A172 (cell line): ENCODE data around the gene SLC5A1. TPM values are rescaled to one million over a fixed set of nuclear protein-coding genes. Genes with fewer than 3 reads are reported as not detected.
"Not testable (repeated sequence)": the region's sequence is repeated elsewhere in the genome, so short reads cannot be mapped to it uniquely, and the experiment has no call there.

ENCODE experiments used
- DNase-seq: peaks from one replicate; pipeline ENCODE4 v3.0.0-alpha.2; 2015; ENCODE audit warnings: low spot score
- total RNA-seq: library from RNA; depleted of rRNA; stranded (reverse); fragments of >200 nt; shearing (Covaris generic); gene quantifications from 2 replicates; pipeline ENCODE4 v1.2.3, GENCODE V29; 2014; rRNA removed

SLC5A1 gene
- total RNA-seq, 1 experiment from 2014 or later = not detected

DNA sequence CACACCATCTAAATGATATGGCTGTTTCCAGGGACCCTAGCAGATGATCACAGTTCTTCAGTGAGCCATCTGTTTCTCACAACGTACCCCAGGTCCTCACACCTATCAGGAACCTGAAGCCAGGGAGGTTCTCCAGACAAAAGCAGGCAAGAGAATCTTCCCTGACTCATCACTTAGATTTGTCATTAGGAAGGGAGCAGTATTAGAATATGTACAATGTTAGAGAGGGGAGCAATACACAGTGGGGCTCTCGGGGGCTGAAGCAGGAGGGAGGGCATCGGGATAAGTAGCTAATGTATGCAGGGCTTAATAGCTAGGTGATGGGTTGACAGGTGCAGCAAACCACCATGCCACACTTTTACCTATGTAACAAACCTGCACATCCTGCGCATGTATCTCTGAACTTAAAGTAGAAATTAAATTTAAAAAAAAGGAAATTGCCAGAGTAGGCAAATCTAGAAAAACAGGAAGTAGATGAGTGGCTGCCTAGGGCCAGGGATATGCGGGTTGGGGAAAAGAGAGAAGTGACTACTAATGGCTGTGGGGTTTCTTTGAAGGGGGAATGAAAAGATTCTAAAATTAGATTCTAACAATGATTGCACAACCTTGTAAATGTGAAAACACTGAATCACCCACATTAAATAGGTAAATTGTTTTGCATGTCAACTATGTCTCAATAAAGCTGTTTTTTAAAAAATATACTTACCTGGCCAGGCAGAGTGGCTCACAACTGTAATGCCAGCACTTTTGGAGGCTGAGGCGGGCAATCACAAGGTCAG lies 101.6 kb downstream of the SLC5A1 start:
- DNase-seq = no peak

DNA sequence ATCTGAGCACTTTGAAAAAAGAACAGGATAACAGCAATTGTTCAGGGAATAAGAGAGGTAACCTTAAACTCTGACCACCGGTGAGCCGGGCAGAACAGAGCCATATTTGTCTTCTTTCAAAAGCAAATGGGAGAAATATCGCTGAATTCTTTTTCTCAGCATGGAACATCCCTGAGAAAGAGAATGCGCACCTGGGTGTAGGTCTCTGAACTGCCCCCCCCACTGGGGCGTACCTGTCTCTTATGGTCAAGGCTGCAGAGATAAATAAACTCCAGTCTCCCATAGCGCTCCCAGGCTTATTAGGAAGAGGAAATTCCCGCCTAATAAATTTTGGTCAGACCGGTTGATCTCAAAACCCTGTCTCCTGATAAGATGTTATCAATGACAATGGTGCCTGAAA lies 104.1 kb downstream of the SLC5A1 start:
- DNase-seq = not testable (repeated sequence)

DNA sequence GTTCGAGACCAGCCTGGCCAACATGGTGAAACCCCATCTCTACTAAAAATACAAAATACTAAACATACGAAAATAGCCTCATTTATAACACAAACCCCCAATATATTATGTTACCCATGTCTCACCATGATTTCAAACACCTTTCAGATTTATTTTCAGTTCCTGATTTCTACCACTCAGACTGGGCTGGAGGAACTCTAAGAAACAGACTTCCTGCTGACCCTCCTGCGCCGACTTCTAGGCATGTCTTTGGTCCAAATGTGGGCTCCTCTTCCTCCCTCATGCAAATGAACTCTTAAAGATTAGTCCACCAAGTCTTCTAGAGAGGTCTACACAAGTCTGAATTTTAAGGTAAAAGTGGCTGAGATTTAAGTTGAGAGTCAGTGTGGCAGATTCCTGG lies 105.3 kb downstream of the SLC5A1 start:
- DNase-seq = not testable (repeated sequence)

DNA sequence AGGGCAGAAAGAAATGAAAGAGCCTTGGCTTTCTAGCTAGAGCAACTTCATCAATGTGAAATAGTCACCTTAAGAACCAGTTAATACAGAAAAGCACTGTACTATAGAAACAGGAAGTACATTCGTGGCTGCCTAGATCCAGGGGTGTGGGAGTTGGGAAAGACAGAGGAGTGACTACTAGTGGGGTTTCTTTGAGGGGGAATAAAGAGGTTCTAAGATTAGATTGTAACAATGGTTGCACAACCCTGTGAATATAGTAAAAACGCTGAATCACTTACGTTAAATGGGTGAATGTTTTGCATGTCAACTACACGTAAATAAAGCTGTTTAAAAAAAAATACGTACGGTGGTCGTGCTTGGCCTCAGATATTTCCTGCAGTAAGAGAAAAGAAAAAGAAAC lies 107.6 kb downstream of the SLC5A1 start:
- not testable (repeated sequence) for DNase-seq

DNA sequence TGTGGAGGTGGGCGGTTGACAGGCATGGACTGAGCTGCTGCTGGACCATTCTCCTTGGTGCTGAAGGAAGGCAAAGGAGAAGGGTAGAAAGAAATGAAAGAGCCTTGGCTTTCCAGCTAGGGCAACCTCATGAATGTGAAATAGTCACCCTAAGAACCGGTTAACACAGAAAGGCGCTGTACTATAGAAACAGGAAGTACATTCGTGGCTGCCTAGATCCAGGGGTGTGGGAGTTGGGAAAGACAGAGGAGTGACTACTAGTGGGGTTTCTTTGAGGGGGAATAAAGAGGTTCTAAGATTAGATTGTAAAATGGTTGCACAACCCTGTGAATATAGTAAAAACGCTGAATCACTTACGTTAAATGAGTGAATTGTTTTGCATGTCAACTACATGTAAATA lies 108.6 kb downstream of the SLC5A1 start:
- not testable (repeated sequence) for DNase-seq

DNA sequence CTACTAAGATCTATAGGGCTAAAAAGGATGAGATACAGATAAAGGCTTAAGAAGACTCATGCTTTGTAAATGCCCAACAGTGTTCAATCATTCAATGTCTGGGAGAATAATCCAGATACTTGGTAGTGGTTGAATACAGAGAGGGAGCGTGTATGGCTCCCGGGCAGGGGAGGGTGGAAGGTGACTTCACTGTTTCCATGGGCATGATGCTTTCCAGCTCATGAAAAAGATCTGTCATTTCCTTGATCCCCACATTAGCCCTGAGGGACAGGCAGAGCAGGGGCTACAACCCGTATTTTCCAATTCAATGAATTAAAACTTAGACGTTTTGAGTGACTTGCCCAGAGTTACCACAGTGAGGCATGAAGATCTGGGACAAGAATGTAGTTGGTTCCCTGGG lies 111.7 kb downstream of the SLC5A1 start:
- not testable (repeated sequence) for DNase-seq

DNA sequence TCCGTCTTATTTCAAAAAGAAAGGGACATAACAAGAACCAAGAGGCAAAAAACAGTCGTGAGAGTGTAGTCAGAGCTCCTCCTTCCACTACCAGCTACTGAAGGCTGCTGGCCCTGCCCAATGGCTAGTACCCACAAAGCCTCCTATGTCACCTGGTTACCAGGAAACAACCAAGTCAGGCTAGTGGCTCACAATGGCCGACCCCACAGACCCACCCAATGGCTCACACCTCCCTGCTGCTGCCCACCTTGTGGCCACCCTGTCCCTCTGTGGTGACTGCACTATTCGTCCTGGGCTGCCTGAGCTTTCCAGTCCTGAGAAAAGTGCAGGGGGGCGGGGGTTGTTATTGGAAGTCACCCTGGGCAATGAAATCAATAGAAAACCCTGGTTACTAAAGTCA lies 114.6 kb downstream of the SLC5A1 start:
- not testable (repeated sequence) for DNase-seq

DNA sequence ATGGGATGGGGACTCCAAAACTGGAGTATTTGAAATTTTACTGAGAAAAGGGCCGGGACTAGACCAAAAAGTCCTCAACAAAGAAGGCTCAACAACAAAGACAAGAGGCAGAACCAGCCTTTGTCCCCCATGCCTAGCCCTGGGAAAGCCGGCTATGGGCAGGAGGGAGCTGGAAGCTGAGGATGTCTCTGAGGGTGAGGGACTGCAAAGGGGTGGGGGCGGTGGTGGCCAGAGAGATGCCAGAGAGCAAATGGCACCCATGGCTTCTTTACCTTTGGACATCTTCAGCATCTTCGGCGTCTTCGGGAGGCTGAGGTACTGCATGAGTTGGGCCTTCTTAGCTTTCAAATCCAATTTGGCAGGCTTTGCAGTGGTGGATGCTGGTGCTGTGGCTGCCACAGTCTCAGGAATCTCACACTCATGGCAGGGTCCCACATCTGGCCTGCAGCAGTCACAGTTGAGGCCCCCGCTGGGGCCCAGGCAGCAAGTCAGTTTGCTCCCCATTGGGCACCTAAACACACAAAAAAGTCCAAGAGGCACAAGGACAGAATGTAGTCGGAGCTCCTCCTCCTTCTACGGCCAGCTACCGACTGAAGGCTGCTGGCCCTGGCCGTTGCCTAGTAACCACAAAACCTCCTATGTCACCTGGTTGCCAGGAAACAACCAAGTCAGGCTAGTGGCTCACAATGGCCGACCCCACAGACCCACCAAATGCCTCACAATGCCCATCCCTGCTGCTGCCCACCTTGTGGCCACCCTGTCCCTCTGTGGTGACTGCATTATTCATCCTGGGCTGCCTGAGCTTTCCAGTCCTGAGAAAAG lies 115.9 kb downstream of the SLC5A1 start, which contains the start of gene C22orf42:
Gene C22orf42 (minus strand): TSS at position 592 of the 822 bp plus-strand sequence. CDS start 88 bp downstream, at position 504.
- no peak for DNase-seq

DNA sequence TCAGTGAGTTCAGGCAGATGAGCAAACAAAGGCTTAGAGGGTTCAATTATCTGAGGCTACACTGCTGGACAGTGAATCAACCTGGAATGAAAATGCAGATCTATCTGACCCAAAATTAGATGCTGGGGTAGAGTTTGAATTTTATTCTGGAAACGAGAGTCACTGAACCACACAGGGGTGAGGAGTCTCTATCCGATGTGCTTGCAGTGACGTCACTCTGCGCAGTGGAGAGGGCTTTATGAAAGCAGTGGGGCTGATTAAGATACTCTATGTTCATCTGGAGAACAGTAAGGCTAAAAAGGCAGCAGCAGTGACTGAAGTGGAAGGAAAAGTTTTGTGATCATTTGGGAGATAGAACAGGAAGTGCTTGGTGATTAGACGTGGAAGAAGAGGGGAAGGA lies 117.3 kb downstream of the SLC5A1 start:
- not testable (repeated sequence) for DNase-seq

Other genes with a start within 250 kb of the SLC5A1 start
- 176 and 188 TPM in 2 replicates for gene YWHAH, start 98.7 kb upstream of the SLC5A1 start, total RNA-seq
- not detected in 2 replicates for gene C22orf42, start 116.0 kb downstream of the SLC5A1 start, total RNA-seq
- not detected in 2 replicates for gene RFPL2, start 161.8 kb downstream of the SLC5A1 start, total RNA-seq
- gene SLC5A4, start 212.1 kb downstream of the SLC5A1 start, total RNA-seq = not detected in 2 replicates